Panc1 (cell line): ENCODE data around the gene LMAN1L. TPM values are rescaled to one million over a fixed set of nuclear protein-coding genes. Genes with fewer than 3 reads are reported as not detected.

Experiments
- ATAC-seq: fragments of 200-7000 bp; cut with Tn5 transposase; 2 replicates; pipeline ENCODE4 v1.9.1; 2020; ENCODE audit warnings: mild to moderate bottlenecking, moderate library complexity
- BruUV-seq: library from RNA; stranded (reverse); fragments of 400-500 nt; replicated peaks from 2 replicates; lab custom pipeline; 2021; lab: Mats Ljungman, UMichigan
- CTCF ChIA-PET: fragments of 300-600 bp; sonication (Branson Sonifier 250); formaldehyde crosslinking; loops from one replicate; lab custom pipeline; 2022; ENCODE audit warnings: antibody characterized with exemption; lab: Charles Lee
- POLR2A ChIA-PET: fragments of 300-600 bp; sonication (Branson Sonifier 250); formaldehyde crosslinking; loops from one replicate; lab custom pipeline; 2022; ENCODE audit warnings: antibody characterized with exemption; lab: Charles Lee
- DNase-seq: peaks from one replicate; pipeline ENCODE4 v3.0.0-alpha.2; 2010; ENCODE audit warnings: low read depth, low spot score
- H3K27ac ChIP-seq: 2 replicates; pipeline ENCODE4 v1.5.1; 2011; ENCODE audit warnings: mild to moderate bottlenecking, low read length, inconsistent platforms
- H3K27me3 ChIP-seq: fragments of 200-500 bp; sonication (Bioruptor generic); 2 replicates; pipeline ENCODE4 v1.6.0; 2014; ENCODE audit warnings: low read length, inconsistent platforms; ENCODE audit not compliant: control insufficient read depth, insufficient read depth
- H3K36me3 ChIP-seq: fragments of 200-500 bp; sonication (Bioruptor generic); 2 replicates; pipeline ENCODE4 v1.5.1; 2014; ENCODE audit warnings: inconsistent platforms, mild to moderate bottlenecking, low read length, moderate library complexity; ENCODE audit not compliant: control insufficient read depth, insufficient read depth
- H3K4me1 ChIP-seq: 2 replicates; pipeline ENCODE4 v1.5.1; 2011; ENCODE audit warnings: inconsistent platforms, mild to moderate bottlenecking, low read length, moderate library complexity; ENCODE audit not compliant: control insufficient read depth, insufficient read depth
- H3K4me3 ChIP-seq, 2 experiments: 2 replicates each; pipeline ENCODE4 v1.5.1; 2011 to 2012; ENCODE audit warnings: low read depth in 2 of 2, low read length in 2 of 2, mild to moderate bottlenecking in 2 of 2, inconsistent platforms in 1 of 2, moderate library complexity in 1 of 2
- H3K9me3 ChIP-seq: fragments of 200-500 bp; sonication (Bioruptor generic); 2 replicates; pipeline ENCODE4 v1.5.1; 2014; ENCODE audit warnings: low read depth, mild to moderate bottlenecking, inconsistent platforms, low read length, moderate library complexity; ENCODE audit not compliant: control insufficient read depth, insufficient read depth
- CTCF ChIP-seq: fragments of 450-650 bp; IDR thresholded peaks from 2 replicates; pipeline ENCODE4 v1.5.1; 2017; ENCODE audit warnings: mild to moderate bottlenecking
- POLR2AphosphoS5 ChIP-seq: IDR thresholded peaks from 2 replicates; pipeline ENCODE4 v1.6.1; 2012; ENCODE audit warnings: mild to moderate bottlenecking, low read depth, low read length, moderate library complexity
- REST ChIP-seq, 2 experiments: IDR thresholded peaks; 2 replicates each; pipeline ENCODE4 v1.6.1; 2011 to 2012; ENCODE audit warnings: low read depth in 2 of 2, control low read depth in 1 of 2, low read length in 1 of 2, mild to moderate bottlenecking in 1 of 2, moderate library complexity in 1 of 2; ENCODE audit not compliant: insufficient read depth in 1 of 2
- SIN3A ChIP-seq: IDR thresholded peaks from 2 replicates; pipeline ENCODE4 v1.6.1; 2012; ENCODE audit warnings: low read depth, mild to moderate bottlenecking, low read length, moderate library complexity, borderline replicate concordance; ENCODE audit not compliant: insufficient read depth
- TCF7L2 ChIP-seq: IDR thresholded peaks from 2 replicates; pipeline ENCODE4 v1.6.1; 2011; ENCODE audit warnings: mild to moderate bottlenecking, low read depth, low read length, inconsistent platforms
- in situ Hi-C: cut with HindIII; loops from 2 replicates; pipeline ENCODE4 v1.10.0; 2016; ENCODE audit warnings: low sequenced_read_pairs, low pct_unique_long_range_greater_than_20kb
- intact Hi-C: fragments of 100-400 bp; cut with micrococcal nuclease; formaldehyde crosslinking; loops from one replicate; pipeline ENCODE4 v1.10.0; 2022; ENCODE audit not compliant: unreplicated experiment
- total RNA-seq: library from RNA; stranded (reverse); gene quantifications from one replicate; pipeline ENCODE4 v1.2.1, GENCODE V29; 2021; ENCODE audit not compliant: unreplicated experiment

The LMAN1L gene
- total RNA-seq, 1 experiment from 2014 or later, result not detected

- Histone ChIP-seq H3K4me3 (no peak overlapping the region), H3K36me3 (no peaks in the 10 kb centered on the region), H3K27me3 (no peaks in the 10 kb centered on the region), H3K9me3 (no peaks in the 10 kb centered on the region), H3K27ac (no peak overlapping the region; the same call in 1 of the 2 replicates), H3K4me1 (peaks cover 65% of the 10 kb centered on the region)
- DNase-seq (no peak), ATAC-seq (no peak)
- POLR2A ChIA-PET, result interaction anchor here (0.6 kb wide), 1 partner anchor 92 kb away, joined by 11 read pairs; no protein-coding TSS in a partner anchor
- CTCF ChIA-PET, result interaction anchor here (0.5 to 1.8 kb wide), 7 partner anchors 8 to 1056 kb away, joined by 3 to 14 read pairs (median 4); no protein-coding TSS in a partner anchor
- intact Hi-C loops (no loop called here), in situ Hi-C loops (no loop called here)
- no TSS peak for BruUV-seq
- TF ChIP-seq CTCF, result peak; percentile 63; the same call in 1 of the 2 replicates
- no peak for TF ChIP-seq POLR2AphosphoS5
These were observed 24.5 kb upstream of the LMAN1L start for GRCh38 chr15:74788042-74788682.

GRCh38 chr15:74788683-74789151 is 23.9 kb upstream of the LMAN1L start:
- DNase-seq (no peak), ATAC-seq (no peak)
- in situ Hi-C loops (no loop called here), intact Hi-C loops (no loop called here)
- Histone ChIP-seq H3K4me3 (no peak overlapping the region), H3K9me3 (no peaks in the 10 kb centered on the region), H3K4me1 (peaks cover 64% of the 10 kb centered on the region), H3K27ac (no peak overlapping the region), H3K36me3 (no peaks in the 10 kb centered on the region), H3K27me3 (no peaks in the 10 kb centered on the region)
- no peak for TF ChIP-seq SIN3A
- no peak for TF ChIP-seq POLR2AphosphoS5
- ChIA-PET POLR2A (no interaction called here), CTCF (interaction anchor here (0.6 to 1.7 kb wide), 3 partner anchors 12 to 18 kb away, joined by 3 to 10 read pairs (median 8); no protein-coding TSS in a partner anchor)
- BruUV-seq, result no TSS peak

- Histone ChIP-seq H3K27ac (no peak overlapping the region), H3K4me1 (peaks cover 59% of the 10 kb centered on the region), H3K36me3 (no peaks in the 10 kb centered on the region), H3K27me3 (no peaks in the 10 kb centered on the region), H3K4me3 (no peak overlapping the region), H3K9me3 (no peaks in the 10 kb centered on the region)
- no TSS peak for BruUV-seq
- intact Hi-C loops (no loop called here), in situ Hi-C loops (no loop called here)
- DNase-seq (no peak), ATAC-seq (no peak)
- CTCF ChIA-PET, result no interaction called here
- POLR2A ChIA-PET, result no interaction called here
- TF ChIP-seq CTCF (no peak), SIN3A (no peak), REST (IDR thresholded peaks at IDR 0.05; ENCODE audit: insufficient read depth in 1 of 2, low read depth in 2 of 2, low read length in 1 of 2) (no peak), TCF7L2 (no peak)
These were observed 23.4 kb upstream of the LMAN1L start for GRCh38 chr15:74789171-74789631.
